Neuronal stem cell (in vitro differentiated cells): Measurements from ENCODE around the gene ANGPTL3.

Source experiments
- DNase-seq: peaks from one replicate; pipeline ENCODE4 v3.0.0-alpha.2; 2013; ENCODE audit warnings: low spot score
- H2AFZ ChIP-seq: one replicate; pipeline ENCODE4 v1.6.1; 2013; ENCODE audit warnings: mild to moderate bottlenecking, low read length, inconsistent platforms
- H2AK5ac ChIP-seq: 2 replicates; pipeline ENCODE4 v1.6.1; 2013; ENCODE audit warnings: low read depth, mild to moderate bottlenecking, inconsistent platforms, low read length, moderate library complexity, mixed read lengths
- H2BK120ac ChIP-seq: 2 replicates; pipeline ENCODE4 v1.6.1; 2013; ENCODE audit warnings: low read depth, mild to moderate bottlenecking, inconsistent platforms, low read length, moderate library complexity, mixed read lengths
- H2BK12ac ChIP-seq: one replicate; pipeline ENCODE4 v1.6.1; 2013; ENCODE audit warnings: low read length, inconsistent platforms
- H2BK15ac ChIP-seq: 2 replicates; pipeline ENCODE4 v1.6.1; 2013; ENCODE audit warnings: mild to moderate bottlenecking, low read length, inconsistent platforms, mixed read lengths
- H2BK5ac ChIP-seq: one replicate; pipeline ENCODE4 v1.6.1; 2013; ENCODE audit warnings: inconsistent platforms, mild to moderate bottlenecking, low read length, moderate library complexity
- H3K14ac ChIP-seq: one replicate; pipeline ENCODE4 v1.6.1; 2013; ENCODE audit warnings: low read length, inconsistent platforms
- H3K18ac ChIP-seq: 2 replicates; pipeline ENCODE4 v1.6.1; 2013; ENCODE audit warnings: low read length, inconsistent platforms
- H3K23ac ChIP-seq: 2 replicates; pipeline ENCODE4 v1.6.1; 2013; ENCODE audit warnings: low read depth, mild to moderate bottlenecking, mixed read lengths, low read length, inconsistent platforms; ENCODE audit not compliant: poor library complexity
- H3K27ac ChIP-seq: replicated peaks from 3 replicates; pipeline ENCODE4 v1.5.1; 2013; ENCODE audit warnings: low read length, inconsistent platforms
- H3K27me3 ChIP-seq, 3 experiments: 2 replicates each; pipeline ENCODE4 v1.6.1; 2013; ENCODE audit warnings: low read length in 3 of 3, mild to moderate bottlenecking in 2 of 3, inconsistent platforms in 1 of 3, low read depth in 1 of 3, mixed read lengths in 1 of 3, moderate library complexity in 1 of 3; ENCODE audit not compliant: control insufficient read depth in 3 of 3, insufficient read depth in 3 of 3
- H3K36me3 ChIP-seq, 2 donors: replicated peaks in 1 of 2; 2 replicates each; pipeline ENCODE4 v1.6.1; 2013; ENCODE audit warnings: low read length in 2 of 2; ENCODE audit not compliant: control insufficient read depth in 2 of 2, insufficient read depth in 2 of 2
- H3K4ac ChIP-seq: 2 replicates; pipeline ENCODE4 v1.6.1; 2013; ENCODE audit warnings: inconsistent platforms, mild to moderate bottlenecking, low read length, moderate library complexity
- H3K4me1 ChIP-seq, 2 donors: 1 replicate in 1 of 2; 2 replicates in 1 of 2; pipeline ENCODE4 v1.6.1; 2013; ENCODE audit warnings: low read length in 2 of 2, low read depth in 1 of 2; ENCODE audit not compliant: control insufficient read depth in 2 of 2, insufficient read depth in 1 of 2
- H3K4me2 ChIP-seq: one replicate; pipeline ENCODE4 v1.6.1; 2013; ENCODE audit warnings: mild to moderate bottlenecking, low read length, inconsistent platforms; ENCODE audit not compliant: insufficient read depth, poor library complexity, severe bottlenecking
- H3K4me3 ChIP-seq, 2 donors: 2 replicates each; pipeline ENCODE4 v1.5.1; 2013; ENCODE audit warnings: low read length in 2 of 2, mild to moderate bottlenecking in 2 of 2, inconsistent platforms in 1 of 2, moderate library complexity in 1 of 2
- H3K79me1 ChIP-seq: one replicate; pipeline ENCODE4 v1.6.1; 2013; ENCODE audit warnings: low read depth, mild to moderate bottlenecking, inconsistent platforms, low read length, moderate library complexity
- H3K9ac ChIP-seq: one replicate; pipeline ENCODE4 v1.6.1; 2013; ENCODE audit warnings: mild to moderate bottlenecking, low read depth, low read length, inconsistent platforms; ENCODE audit not compliant: poor library complexity
- H3K9me3 ChIP-seq, 2 donors: replicated peaks in 1 of 2; 2 replicates each; pipeline versions ENCODE3 to v1.6.1; 2013; ENCODE audit warnings: low read length in 2 of 2, mild to moderate bottlenecking in 2 of 2, inconsistent platforms in 1 of 2, low read depth in 1 of 2, mixed read lengths in 1 of 2, moderate library complexity in 1 of 2; ENCODE audit not compliant: control insufficient read depth in 2 of 2, insufficient read depth in 1 of 2
- H4K8ac ChIP-seq: one replicate; pipeline ENCODE4 v1.6.1; 2013; ENCODE audit warnings: low read depth, mild to moderate bottlenecking, inconsistent platforms, low read length, moderate library complexity
- H4K91ac ChIP-seq: one replicate; pipeline ENCODE4 v1.6.1; 2013; ENCODE audit warnings: low read length, low read depth, mild to moderate bottlenecking, inconsistent platforms; ENCODE audit not compliant: poor library complexity
- WGBS, 2 donors: extraction: QIAGEN DNeasy Blood & Tissue Kit; methylation state at CpG; one replicate each; pipeline ENCODE4 v1.1.7; 2013; ENCODE audit warnings: missing lambda C conversion rate in 2 of 2, mixed read lengths in 1 of 2; ENCODE audit not compliant: insufficient read length in 2 of 2, insufficient replicate concordance in 1 of 2; ENCODE audit errors: extremely low coverage in 2 of 2; 5-methylcytosine and 5-hydroxymethylcytosine counted together

The ANGPTL3 gene

DNA sequence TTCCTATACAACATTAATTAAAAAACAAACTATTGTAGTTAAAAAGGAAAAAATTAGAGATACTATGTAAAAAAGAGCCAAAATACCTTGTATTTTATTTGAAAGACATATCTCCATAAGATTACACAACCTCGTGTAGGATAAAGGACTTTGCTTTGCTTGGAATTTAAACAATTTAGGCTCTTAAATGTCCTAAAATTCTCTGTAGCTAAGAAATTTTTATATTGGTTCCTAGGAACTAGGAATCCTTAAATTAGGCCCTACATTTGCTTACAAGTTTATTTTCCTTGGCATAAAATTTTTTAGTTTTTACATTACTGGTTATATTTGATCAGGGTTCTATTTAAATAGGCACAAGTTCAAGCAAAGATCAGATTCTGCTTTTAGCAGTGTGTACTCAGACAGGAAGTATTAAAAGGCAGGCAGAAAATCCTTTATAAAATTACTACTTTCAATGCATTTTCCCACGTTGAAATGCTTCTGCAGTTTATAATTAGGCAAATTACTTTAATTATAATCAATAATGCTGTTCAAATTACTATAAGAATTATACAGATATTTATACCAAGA, 3.4 kb upstream of the ANGPTL3 start:
- no peak overlapping the region for H2BK120ac ChIP-seq
- H2AFZ ChIP-seq = no peak overlapping the region
- H3K4me1 ChIP-seq = no peaks in the 10 kb centered on the region
- no peaks in the 10 kb centered on the region for H3K79me1 ChIP-seq
- no peak overlapping the region for H3K4me3 ChIP-seq
- WGBS, 2 donors = no CpG with 5 or more reads among the region's 2 CpGs
- no peak for DNase-seq
- no peak overlapping the region for H3K23ac ChIP-seq
- no peak overlapping the region for H4K91ac ChIP-seq
- H4K8ac ChIP-seq = no peak overlapping the region
- no peaks in the 10 kb centered on the region for H3K27me3 ChIP-seq
- H3K18ac ChIP-seq = no peak overlapping the region
- no peak overlapping the region for H3K14ac ChIP-seq
- no peak overlapping the region for H2BK5ac ChIP-seq
- no peak overlapping the region for H3K4ac ChIP-seq
- no peak overlapping the region for H2AK5ac ChIP-seq
- H3K4me2 ChIP-seq = no peak overlapping the region
- peaks cover 0 to 41% of the 10 kb centered on the region in 2 donors for H3K36me3 ChIP-seq
- no peak overlapping the region for H2BK15ac ChIP-seq
- H3K27ac ChIP-seq = no peak overlapping the region
- no peaks in the 10 kb centered on the region for H3K9me3 ChIP-seq
- H3K9ac ChIP-seq = no peak overlapping the region
- no peak overlapping the region for H2BK12ac ChIP-seq

DNA sequence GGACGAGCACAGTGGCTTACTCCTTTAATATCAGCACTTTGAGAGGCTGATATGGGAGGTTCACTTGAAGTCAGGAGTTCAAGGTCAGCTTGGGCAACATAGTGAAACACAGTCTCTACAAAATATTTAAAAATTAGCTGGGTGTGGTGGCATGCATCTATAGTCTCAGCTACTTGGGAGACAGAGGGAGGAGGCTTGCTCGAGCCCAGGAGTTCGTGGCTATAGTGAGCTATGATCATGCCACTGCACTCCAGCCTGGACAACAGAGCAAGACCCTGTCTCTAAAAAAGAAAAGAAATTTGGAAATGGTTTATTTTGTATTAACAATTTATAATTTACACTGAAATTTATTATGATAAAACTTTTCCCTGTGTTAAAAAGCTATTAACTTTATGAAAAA, 1.7 kb upstream of the ANGPTL3 start:
- Histone ChIP-seq H2BK120ac (no peak overlapping the region), H3K4ac (no peak overlapping the region), H4K91ac (no peak overlapping the region), H3K4me3 (no peak overlapping the region), H3K36me3 (peaks cover 0 to 27% of the 10 kb centered on the region in 2 donors), H3K27ac (no peak overlapping the region), H3K23ac (no peak overlapping the region), H3K4me2 (no peak overlapping the region), H4K8ac (no peak overlapping the region), H3K9ac (no peak overlapping the region), H3K9me3 (no peaks in the 10 kb centered on the region), H3K79me1 (no peaks in the 10 kb centered on the region), H2BK15ac (no peak overlapping the region), H2BK5ac (no peak overlapping the region), H3K27me3 (no peaks in the 10 kb centered on the region), H3K4me1 (no peaks in the 10 kb centered on the region), H3K18ac (no peak overlapping the region), H2AK5ac (no peak overlapping the region), H2BK12ac (no peak overlapping the region), H2AFZ (no peak overlapping the region), H3K14ac (no peak overlapping the region)
- WGBS, 2 donors = no CpG with 5 or more reads among the region's 3 CpGs
- no peak for DNase-seq

DNA sequence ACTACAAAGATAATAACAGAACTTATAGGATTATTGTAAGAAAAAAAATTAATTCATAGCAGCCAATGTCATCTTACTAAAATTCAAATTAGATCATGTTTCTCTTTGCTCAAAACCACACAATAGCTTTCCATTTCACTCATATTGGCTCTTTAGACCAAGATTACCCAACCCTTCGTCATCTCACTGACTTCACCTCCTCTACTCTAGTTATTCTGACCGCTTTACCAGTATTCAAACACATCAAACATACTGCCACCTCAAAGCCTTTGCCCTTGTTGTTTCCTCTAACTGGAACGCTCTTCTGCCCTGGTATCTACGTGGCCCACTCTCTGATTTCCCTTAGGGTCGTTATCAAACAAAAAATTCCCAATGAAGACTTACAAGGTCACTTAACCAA, 1.7 kb downstream of the ANGPTL3 start:
- WGBS, 2 donors = no CpG with 5 or more reads among the region's 5 CpGs
- no peak overlapping the region for H2BK5ac ChIP-seq
- H4K8ac ChIP-seq = no peak overlapping the region

DNA sequence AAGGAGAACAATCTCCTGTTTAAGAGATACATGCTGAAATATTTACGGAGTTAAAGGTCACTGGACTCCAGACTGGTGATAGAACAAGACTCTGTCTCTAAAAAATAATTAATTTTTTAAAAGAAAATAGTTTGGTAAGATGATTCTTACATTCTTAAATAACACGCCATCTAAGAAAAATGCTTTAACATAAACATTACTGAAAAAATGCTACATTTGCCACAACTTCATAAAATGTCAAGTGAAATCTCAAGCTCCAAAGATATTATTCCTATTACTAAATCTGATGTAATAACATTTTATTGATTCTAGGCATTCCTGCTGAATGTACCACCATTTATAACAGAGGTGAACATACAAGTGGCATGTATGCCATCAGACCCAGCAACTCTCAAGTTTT, 4.1 kb downstream of the ANGPTL3 start:
- no peak overlapping the region for H3K14ac ChIP-seq
- no peak overlapping the region for H3K18ac ChIP-seq
- no peak overlapping the region for H3K9ac ChIP-seq
- no peak overlapping the region for H2BK12ac ChIP-seq
- peaks cover 0 to 36% of the 10 kb centered on the region in 2 donors for H3K36me3 ChIP-seq
- H3K23ac ChIP-seq = no peak overlapping the region
- no peak overlapping the region for H3K27ac ChIP-seq
- H3K4ac ChIP-seq = no peak overlapping the region
- H2BK120ac ChIP-seq = no peak overlapping the region
- H2BK5ac ChIP-seq = no peak overlapping the region
- H4K8ac ChIP-seq = no peak overlapping the region
- no peak overlapping the region for H4K91ac ChIP-seq
- WGBS, 2 donors = no CpG with 5 or more reads among the region's 2 CpGs
- no peak overlapping the region for H2AFZ ChIP-seq
- H3K4me2 ChIP-seq = no peak overlapping the region
- H3K27me3 ChIP-seq = no peaks in the 10 kb centered on the region
- no peak overlapping the region for H2AK5ac ChIP-seq
- no peak overlapping the region for H2BK15ac ChIP-seq
- H3K9me3 ChIP-seq = no peaks in the 10 kb centered on the region
- no peak for DNase-seq
- no peak overlapping the region for H3K4me3 ChIP-seq
- H3K4me1 ChIP-seq = no peaks in the 10 kb centered on the region
- H3K79me1 ChIP-seq = no peaks in the 10 kb centered on the region

More for the DNA sequence above, 1.7 kb downstream of the ANGPTL3 start:
- Histone ChIP-seq H3K79me1 (no peaks in the 10 kb centered on the region), H3K9ac (no peak overlapping the region), H3K18ac (no peak overlapping the region), H2BK120ac (no peak overlapping the region), H3K4me1 (no peaks in the 10 kb centered on the region), H3K27ac (no peak overlapping the region), H3K4me2 (no peak overlapping the region), H2BK15ac (no peak overlapping the region), H2AFZ (no peak overlapping the region), H2AK5ac (no peak overlapping the region), H3K23ac (no peak overlapping the region), H2BK12ac (no peak overlapping the region), H3K14ac (no peak overlapping the region), H3K9me3 (no peaks in the 10 kb centered on the region), H3K36me3 (peaks cover 0 to 36% of the 10 kb centered on the region in 2 donors), H3K27me3 (no peaks in the 10 kb centered on the region), H3K4ac (no peak overlapping the region), H3K4me3 (no peak overlapping the region), H4K91ac (no peak overlapping the region)
- no peak for DNase-seq
